H9 (cell line): ENCODE data around the gene MTSS2. TPM values are rescaled to one million over a fixed set of nuclear protein-coding genes. Genes with fewer than 3 reads are reported as not detected.

Source experiments
- DNase-seq: peaks from one replicate; pipeline ENCODE4 v3.0.0-alpha.2; 2017
- H2AFZ ChIP-seq: one replicate; pipeline ENCODE4 v1.6.1; 2013; ENCODE audit warnings: mild to moderate bottlenecking, low read length, control low read depth, moderate library complexity
- H2AK5ac ChIP-seq: 2 replicates; pipeline ENCODE4 v1.6.1; 2013; ENCODE audit warnings: low read length, control low read depth, mixed read lengths; ENCODE audit not compliant: insufficient read length
- H2BK120ac ChIP-seq: one replicate; pipeline ENCODE4 v1.6.1; 2013; ENCODE audit warnings: low read depth, mild to moderate bottlenecking, low read length, control low read depth, inconsistent platforms; ENCODE audit not compliant: poor library complexity, severe bottlenecking
- H2BK12ac ChIP-seq: 2 replicates; pipeline ENCODE4 v1.6.1; 2013; ENCODE audit warnings: low read length, control low read depth, mixed read lengths, low read depth; ENCODE audit not compliant: insufficient read length
- H2BK15ac ChIP-seq: 2 replicates; pipeline ENCODE4 v1.6.1; 2013; ENCODE audit warnings: low read depth, low read length, control low read depth
- H2BK20ac ChIP-seq: one replicate; pipeline ENCODE4 v1.6.1; 2013; ENCODE audit warnings: low read depth, mild to moderate bottlenecking, low read length, control low read depth, inconsistent platforms; ENCODE audit not compliant: poor library complexity, severe bottlenecking
- H2BK5ac ChIP-seq: 2 replicates; pipeline ENCODE4 v1.6.1; 2013; ENCODE audit warnings: low read length, control low read depth, mixed read lengths; ENCODE audit not compliant: insufficient read length
- H3K14ac ChIP-seq: 2 replicates; pipeline ENCODE4 v1.6.1; 2013; ENCODE audit warnings: low read length, control low read depth; ENCODE audit not compliant: insufficient read depth
- H3K18ac ChIP-seq: 2 replicates; pipeline ENCODE4 v1.6.1; 2013; ENCODE audit warnings: low read depth, mild to moderate bottlenecking, mixed read lengths, low read length, control low read depth; ENCODE audit not compliant: insufficient read length
- H3K23ac ChIP-seq: 2 replicates; pipeline ENCODE4 v1.6.1; 2013; ENCODE audit warnings: low read length, control low read depth, mixed read lengths, low read depth; ENCODE audit not compliant: insufficient read length
- H3K23me2 ChIP-seq: 2 replicates; pipeline ENCODE4 v1.6.1; 2013; ENCODE audit warnings: low read depth, mild to moderate bottlenecking, mixed read lengths, low read length, control low read depth; ENCODE audit not compliant: insufficient read length, poor library complexity, severe bottlenecking
- H3K27ac ChIP-seq: 2 replicates; pipeline ENCODE4 v1.5.1; 2013; ENCODE audit warnings: low read length, control low read depth, mixed read lengths, low read depth; ENCODE audit not compliant: insufficient read length
- H3K27me3 ChIP-seq: 2 replicates; pipeline ENCODE4 v1.6.1; 2013; ENCODE audit warnings: low read length, control low read depth, inconsistent platforms; ENCODE audit not compliant: insufficient read depth
- H3K4ac ChIP-seq: 2 replicates; pipeline ENCODE4 v1.6.1; 2013; ENCODE audit warnings: low read depth, mild to moderate bottlenecking, control low read depth, inconsistent platforms, low read length, moderate library complexity
- H3K4me1 ChIP-seq: 2 replicates; pipeline ENCODE4 v1.6.1; 2013; ENCODE audit warnings: low read length, control low read depth, inconsistent platforms; ENCODE audit not compliant: insufficient read depth
- H3K4me2 ChIP-seq: 2 replicates; pipeline ENCODE4 v1.6.1; 2013; ENCODE audit warnings: low read length, control low read depth, mixed read lengths; ENCODE audit not compliant: insufficient read length, insufficient read depth
- H3K56ac ChIP-seq: 2 replicates; pipeline ENCODE4 v1.6.1; 2013; ENCODE audit warnings: low read depth, mild to moderate bottlenecking, mixed read lengths, low read length, control low read depth; ENCODE audit not compliant: insufficient read length
- H3K79me1 ChIP-seq: 2 replicates; pipeline ENCODE4 v1.6.1; 2013; ENCODE audit warnings: low read depth, mild to moderate bottlenecking, moderate library complexity, low read length, control low read depth, inconsistent platforms; ENCODE audit not compliant: insufficient read depth, poor library complexity, severe bottlenecking
- H3K79me2 ChIP-seq: 2 replicates; pipeline ENCODE4 v1.6.1; 2013; ENCODE audit warnings: low read length, control low read depth, inconsistent platforms; ENCODE audit not compliant: insufficient read depth
- H3K9ac ChIP-seq: 2 replicates; pipeline ENCODE4 v1.6.1; 2013; ENCODE audit warnings: low read length, control low read depth, mixed read lengths; ENCODE audit not compliant: insufficient read length; ENCODE audit errors: extremely low read depth
- H3K9me3 ChIP-seq: one replicate; pipeline ENCODE4 v1.6.1; 2013; ENCODE audit warnings: low read depth, low read length, inconsistent platforms; ENCODE audit not compliant: control insufficient read depth
- H3T11ph ChIP-seq: one replicate; pipeline ENCODE4 v1.6.1; 2013; ENCODE audit warnings: mild to moderate bottlenecking, low read length, control low read depth, inconsistent platforms
- H4K20me1 ChIP-seq: one replicate; pipeline ENCODE4 v1.6.1; 2013; ENCODE audit not compliant: control insufficient read depth, insufficient read length, insufficient read depth
- H4K5ac ChIP-seq: 2 replicates; pipeline ENCODE4 v1.6.1; 2013; ENCODE audit warnings: low read depth, mild to moderate bottlenecking, mixed read lengths, low read length, control low read depth; ENCODE audit not compliant: insufficient read length
- H4K8ac ChIP-seq: replicated peaks from 2 replicates; pipeline ENCODE4 v1.6.1; 2013; ENCODE audit warnings: low read length, control low read depth, mixed read lengths, low read depth; ENCODE audit not compliant: insufficient read length
- H4K91ac ChIP-seq: 2 replicates; pipeline ENCODE4 v1.6.1; 2013; ENCODE audit warnings: low read depth, mild to moderate bottlenecking, moderate library complexity, mixed read lengths, low read length, control low read depth; ENCODE audit not compliant: insufficient read length
- H3K27ac Mint-ChIP-seq, 3 experiments: 2 replicates in 2 of 3; 3 replicates in 1 of 3; pipeline ENCODE4 v1.8.0; 2020 to 2021; ENCODE audit warnings: mixed read lengths in 3 of 3, mild to moderate bottlenecking in 1 of 3, moderate library complexity in 1 of 3
- H3K27me3 Mint-ChIP-seq: 2 replicates; pipeline ENCODE4 v1.8.0; 2021; ENCODE audit warnings: low read depth, mild to moderate bottlenecking, moderate library complexity, mixed read lengths
- H3K36me3 Mint-ChIP-seq, 3 experiments: 2 replicates in 2 of 3; 3 replicates in 1 of 3; pipeline ENCODE4 v1.8.0; 2020 to 2021; ENCODE audit warnings: low read depth in 3 of 3, mixed read lengths in 3 of 3; ENCODE audit not compliant: insufficient read depth in 1 of 3
- H3K4me1 Mint-ChIP-seq, 2 experiments: 2 replicates each; pipeline ENCODE4 v1.8.0; 2020; ENCODE audit warnings: mixed read lengths in 2 of 2
- H3K4me3 Mint-ChIP-seq, 2 experiments: 2 replicates in 1 of 2; 3 replicates in 1 of 2; pipeline ENCODE4 v1.8.0; 2020 to 2021; ENCODE audit warnings: mild to moderate bottlenecking in 2 of 2, mixed read lengths in 2 of 2, moderate library complexity in 1 of 2
- H3K9me3 Mint-ChIP-seq, 2 experiments: 2 replicates in 1 of 2; 3 replicates in 1 of 2; pipeline ENCODE4 v1.8.0; 2020; ENCODE audit warnings: mild to moderate bottlenecking in 2 of 2, mixed read lengths in 2 of 2, moderate library complexity in 1 of 2
- CTCF ChIP-seq: fragments of 200-600 bp; sonication (generic); conservative IDR thresholded peaks from 3 replicates; pipeline ENCODE4 v1.8.0; 2021; ENCODE audit warnings: antibody characterized with exemption, mild to moderate bottlenecking
- WGBS: extraction: QIAGEN DNeasy Blood & Tissue Kit; methylation state at CpG from one replicate; pipeline ENCODE4 v1.1.7; 2013; ENCODE audit warnings: missing lambda C conversion rate, low lambda C conversion rate, mixed read lengths; ENCODE audit not compliant: insufficient read length; ENCODE audit errors: extremely low coverage; 5-methylcytosine and 5-hydroxymethylcytosine counted together
- total RNA-seq: library from RNA; stranded (reverse); gene quantifications from 2 replicates; pipeline ENCODE4 v1.2.1, GENCODE V29; 2021

The MTSS2 gene
- total RNA-seq, 1 experiment from 2014 or later, result 41.0 TPM

GRCh38 chr16:70695331-70696070, 9.6 kb upstream of the MTSS2 start:
- no peaks in the 10 kb centered on the region for H4K20me1 ChIP-seq
- peaks cover 28 to 32% of the 10 kb centered on the region in 2 experiments for H3K4me1 Mint-ChIP-seq
- H2BK15ac ChIP-seq, result no peak overlapping the region
- H2BK20ac ChIP-seq, result no peak overlapping the region
- no peak overlapping the region for H4K91ac ChIP-seq
- H2AFZ ChIP-seq, result no peak overlapping the region
- H3K79me1 ChIP-seq, result no peaks in the 10 kb centered on the region
- H2AK5ac ChIP-seq, result no peak overlapping the region
- H3K27ac ChIP-seq, result no peak overlapping the region
- no peak overlapping the region for H2BK120ac ChIP-seq
- TF ChIP-seq CTCF, result no peak
- no peaks in the 10 kb centered on the region for H3K79me2 ChIP-seq
- no peak overlapping the region for H3K4ac ChIP-seq
- no peak overlapping the region for H4K8ac ChIP-seq
- no CpG with 5 or more reads among the region's 14 CpGs for WGBS
- H3K23me2 ChIP-seq, result no peaks in the 10 kb centered on the region
- no peak overlapping the region for H2BK12ac ChIP-seq
- no peak overlapping the region for H4K5ac ChIP-seq
- no peak overlapping the region for H3T11ph ChIP-seq
- H3K23ac ChIP-seq, result no peak overlapping the region
- H3K9ac ChIP-seq, result no peak overlapping the region
- no peak overlapping the region for H2BK5ac ChIP-seq
- peak overlapping the region in 1 of 2 experiments; percentile 16; a peak in 2 of 5 replicates for H3K4me3 Mint-ChIP-seq
- H3K56ac ChIP-seq, result no peak overlapping the region
- H3K14ac ChIP-seq, result peak overlapping the region; percentile 27
- no peak overlapping the region for H3K4me2 ChIP-seq
- H3K36me3 Mint-ChIP-seq, result peaks cover 8 to 12% (median 9%) of the 10 kb centered on the region in 3 experiments; a peak in 4 of 7 replicates
- peak overlapping the region; percentile 83 to 93 (median 85); a peak in 6 of 7 replicates for H3K27ac Mint-ChIP-seq
- no peaks in the 10 kb centered on the region; the same call in 1 of the 2 replicates for H3K4me1 ChIP-seq
- H3K27me3 ChIP-seq, result no peaks in the 10 kb centered on the region
- H3K9me3 Mint-ChIP-seq, result no peaks in the 10 kb centered on the region
- no peaks in the 10 kb centered on the region for H3K9me3 ChIP-seq
- DNase-seq, result no peak
- H3K18ac ChIP-seq, result peak overlapping the region; percentile 45
- no peaks in the 10 kb centered on the region for H3K27me3 Mint-ChIP-seq
